Calu3 (cell line): ENCODE measurements around the gene CELF4. TPM values are rescaled to one million over a fixed set of nuclear protein-coding genes. Genes with fewer than 3 reads are reported as not detected.

ENCODE experiments used
- BruUV-seq: library from RNA; stranded (reverse); fragments of 400-500 nt; replicated peaks from 2 replicates; lab custom pipeline; 2021; lab: Mats Ljungman, UMichigan
- CTCF ChIA-PET: fragments of 300-600 bp; sonication (Branson Sonifier 250); formaldehyde crosslinking; loops from one replicate; lab custom pipeline; 2022; ENCODE audit warnings: antibody characterized with exemption; lab: Charles Lee
- DNase-seq: peaks from one replicate; pipeline ENCODE4 v3.0.0; 2022
- H3K27ac Mint-ChIP-seq: one replicate; pipeline ENCODE4 v1.8.0; 2022; ENCODE audit warnings: mixed read lengths; ENCODE audit not compliant: unreplicated experiment
- H3K27me3 Mint-ChIP-seq: one replicate; pipeline ENCODE4 v1.8.0; 2022; ENCODE audit warnings: mixed read lengths; ENCODE audit not compliant: unreplicated experiment
- H3K36me3 Mint-ChIP-seq: one replicate; pipeline ENCODE4 v1.8.0; 2022; ENCODE audit warnings: mild to moderate bottlenecking, moderate library complexity, mixed read lengths; ENCODE audit not compliant: insufficient read depth, unreplicated experiment
- H3K4me1 Mint-ChIP-seq: one replicate; pipeline ENCODE4 v1.8.0; 2022; ENCODE audit warnings: mild to moderate bottlenecking, low read depth, mixed read lengths; ENCODE audit not compliant: unreplicated experiment
- H3K4me3 Mint-ChIP-seq: one replicate; pipeline ENCODE4 v1.8.0; 2022; ENCODE audit warnings: mild to moderate bottlenecking, low read depth, moderate library complexity, mixed read lengths; ENCODE audit not compliant: unreplicated experiment
- H3K9me3 Mint-ChIP-seq: one replicate; pipeline ENCODE4 v1.8.0; 2022; ENCODE audit warnings: low read depth, mixed read lengths; ENCODE audit not compliant: unreplicated experiment
- CTCF ChIP-seq: fragments of 200-600 bp; IDR thresholded peaks from one replicate; pipeline ENCODE4 v1.8.0; 2022; ENCODE audit warnings: antibody characterized with exemption; ENCODE audit not compliant: unreplicated experiment
- intact Hi-C: fragments of 100-400 bp; cut with micrococcal nuclease; formaldehyde crosslinking; loops from one replicate; pipeline ENCODE4 v1.10.0; 2022; ENCODE audit not compliant: unreplicated experiment
- total RNA-seq: library from RNA; stranded (reverse); gene quantifications from 2 replicates; pipeline ENCODE4 v1.2.3, GENCODE V29; 2022

The CELF4 gene
- total RNA-seq, 1 experiment from 2014 or later = 7.8 TPM

GRCh38 chr18:37254973-37255372 is 310.6 kb downstream of the CELF4 start:
- CTCF ChIA-PET = no interaction called here
- H3K27ac Mint-ChIP-seq = peak overlapping the region; percentile 42
- H3K9me3 Mint-ChIP-seq = no peaks in the 10 kb centered on the region
- no peak for TF ChIP-seq CTCF
- peak overlapping the region; percentile 74 for H3K4me3 Mint-ChIP-seq
- no TSS peak for BruUV-seq
- H3K27me3 Mint-ChIP-seq = peaks cover 38% of the 10 kb centered on the region
- no peak for DNase-seq
- intact Hi-C loops = loop anchor here (5.0 to 10.0 kb wide), 4 partner anchors 78 to 420 kb away; no protein-coding TSS in a partner anchor
- H3K36me3 Mint-ChIP-seq = peaks cover 30% of the 10 kb centered on the region
- peaks cover 29% of the 10 kb centered on the region for H3K4me1 Mint-ChIP-seq

- H3K27me3 Mint-ChIP-seq = peaks cover 31% of the 10 kb centered on the region
- CTCF ChIA-PET = no interaction called here
- peaks cover 35% of the 10 kb centered on the region for H3K4me1 Mint-ChIP-seq
- TF ChIP-seq CTCF = no peak
- BruUV-seq = no TSS peak
- no peaks in the 10 kb centered on the region for H3K9me3 Mint-ChIP-seq
- intact Hi-C loops = loop anchor here (5.0 to 10.0 kb wide), 3 partner anchors 77 to 419 kb away; no protein-coding TSS in a partner anchor
- H3K36me3 Mint-ChIP-seq = peaks cover 30% of the 10 kb centered on the region
- peak overlapping the region; percentile 42 for H3K27ac Mint-ChIP-seq
- DNase-seq = no peak
- H3K4me3 Mint-ChIP-seq = peak overlapping the region; percentile 74
These were observed 311.3 kb downstream of the CELF4 start for GRCh38 chr18:37254236-37254754.

- CTCF ChIA-PET = interaction anchor here (0.6 to 1.4 kb wide), 3 partner anchors 9 to 413 kb away, joined by 3 to 4 read pairs (median 3); no protein-coding TSS in a partner anchor
- Mint-ChIP-seq H3K9me3 (no peaks in the 10 kb centered on the region), H3K27ac (no peak overlapping the region), H3K36me3 (peaks cover 30% of the 10 kb centered on the region), H3K4me1 (peaks cover 42% of the 10 kb centered on the region), H3K27me3 (peaks cover 24% of the 10 kb centered on the region), H3K4me3 (peak overlapping the region; percentile 74)
- intact Hi-C loops = loop anchor here (5.0 to 10.0 kb wide), 3 partner anchors 76 to 419 kb away; no protein-coding TSS in a partner anchor
- peak; percentile 69 for DNase-seq
- TF ChIP-seq CTCF = no peak
- BruUV-seq = no TSS peak
These were observed 312.0 kb downstream of the CELF4 start for GRCh38 chr18:37253394-37254235.

- CTCF ChIA-PET = interaction anchor here (1.1 to 1.4 kb wide), 2 partner anchors 8 to 234 kb away, joined by 3 to 4 read pairs; no protein-coding TSS in a partner anchor
- peak; percentile 29 for DNase-seq
- Mint-ChIP-seq H3K36me3 (peaks cover 30% of the 10 kb centered on the region), H3K9me3 (no peaks in the 10 kb centered on the region), H3K27ac (no peak overlapping the region), H3K4me1 (peaks cover 46% of the 10 kb centered on the region), H3K27me3 (peaks cover 18% of the 10 kb centered on the region), H3K4me3 (peak overlapping the region; percentile 74)
- intact Hi-C loops = loop anchor here (5.0 to 10.0 kb wide), 3 partner anchors 76 to 418 kb away; no protein-coding TSS in a partner anchor
- no peak for TF ChIP-seq CTCF
- no TSS peak for BruUV-seq
These were observed 312.7 kb downstream of the CELF4 start for GRCh38 chr18:37252854-37253393.
